IMR-90 (cell line): ENCODE data around the gene IRF5. TPM values are rescaled to one million over a fixed set of nuclear protein-coding genes. Genes with fewer than 3 reads are reported as not detected.

Source experiments
- ATAC-seq: fragments of 200-7000 bp; cut with Tn5 transposase; 2 replicates; pipeline ENCODE4 v1.9.1; 2020; ENCODE audit warnings: low read depth, mild to moderate bottlenecking, moderate library complexity
- BruUV-seq: library from RNA; stranded (reverse); fragments of 400-500 nt; replicated peaks from 2 replicates; lab custom pipeline; 2021; lab: Mats Ljungman, UMichigan
- CTCF ChIA-PET: fragments of 300-600 bp; formaldehyde crosslinking; extraction: SDS; loops from one replicate; lab custom pipeline; 2021; ENCODE audit warnings: antibody characterized with exemption; lab: Yijun Ruan, JAX
- POLR2A ChIA-PET: fragments of 300-600 bp; sonication (Branson Sonifier 250); formaldehyde crosslinking; loops from one replicate; lab custom pipeline; 2022; ENCODE audit warnings: antibody characterized with exemption; ENCODE audit not compliant: unreplicated experiment; lab: Charles Lee
- DNase-seq: peaks from one replicate; pipeline ENCODE4 v3.0.0; 2013
- H2AFZ ChIP-seq: replicated peaks from 2 replicates; pipeline ENCODE3; 2013; ENCODE audit warnings: low read length, mild to moderate bottlenecking; ENCODE audit not compliant: poor library complexity
- H2AK5ac ChIP-seq: 2 replicates; pipeline ENCODE4 v1.6.1; 2013; ENCODE audit warnings: low read depth, low read length, inconsistent platforms
- H2AK9ac ChIP-seq: replicated peaks from 2 replicates; pipeline ENCODE3; 2013; ENCODE audit warnings: mild to moderate bottlenecking, low read depth, low read length, moderate library complexity; ENCODE audit not compliant: poor library complexity
- H2BK120ac ChIP-seq: 2 replicates; pipeline ENCODE4 v1.6.1; 2013; ENCODE audit warnings: low read depth, low read length, inconsistent platforms
- H2BK15ac ChIP-seq: 3 replicates; pipeline ENCODE4 v1.6.1; 2013; ENCODE audit warnings: low read depth, low read length, inconsistent platforms
- H2BK20ac ChIP-seq: 2 replicates; pipeline ENCODE4 v1.6.1; 2013; ENCODE audit warnings: low read depth, mild to moderate bottlenecking, inconsistent platforms, low read length, moderate library complexity
- H2BK5ac ChIP-seq: 2 replicates; pipeline ENCODE4 v1.6.1; 2013; ENCODE audit warnings: mild to moderate bottlenecking, low read depth, low read length, inconsistent platforms; ENCODE audit not compliant: poor library complexity, severe bottlenecking
- H3K14ac ChIP-seq: replicated peaks from 2 replicates; pipeline ENCODE4 v1.6.1; 2013; ENCODE audit warnings: low read depth, low read length, inconsistent platforms
- H3K18ac ChIP-seq: 2 replicates; pipeline ENCODE4 v1.6.1; 2013; ENCODE audit warnings: low read depth, low read length, control low read depth
- H3K23ac ChIP-seq: 2 replicates; pipeline ENCODE4 v1.6.1; 2013; ENCODE audit warnings: low read depth, low read length, inconsistent platforms
- H3K27ac ChIP-seq: 2 replicates; pipeline ENCODE4 v1.5.1; 2013; ENCODE audit warnings: mild to moderate bottlenecking, control low read depth, low read length; ENCODE audit not compliant: insufficient read depth
- H3K27me3 ChIP-seq: 2 replicates; pipeline ENCODE4 v1.6.1; 2013; ENCODE audit warnings: low read length; ENCODE audit not compliant: control insufficient read depth, insufficient read depth
- H3K36me3 ChIP-seq: 2 replicates; pipeline ENCODE4 v1.6.1; 2013; ENCODE audit warnings: low read length, mixed read lengths; ENCODE audit not compliant: control insufficient read depth, insufficient read depth
- H3K4ac ChIP-seq: 2 replicates; pipeline ENCODE4 v1.6.1; 2013; ENCODE audit warnings: low read depth, low read length, inconsistent platforms
- H3K4me1 ChIP-seq: 2 replicates; pipeline ENCODE4 v1.6.1; 2013; ENCODE audit warnings: low read length, mixed read lengths; ENCODE audit not compliant: control insufficient read depth, insufficient read depth
- H3K4me2 ChIP-seq: 2 replicates; pipeline ENCODE4 v1.6.1; 2013; ENCODE audit warnings: low read depth, mild to moderate bottlenecking, control low read depth, low read length, moderate library complexity
- H3K4me3 ChIP-seq: 2 replicates; pipeline ENCODE4 v1.5.1; 2013; ENCODE audit warnings: low read depth, mild to moderate bottlenecking, control low read depth, low read length, moderate library complexity; ENCODE audit not compliant: insufficient read depth
- H3K56ac ChIP-seq: 2 replicates; pipeline ENCODE4 v1.6.1; 2013; ENCODE audit warnings: low read length, inconsistent platforms; ENCODE audit not compliant: insufficient read depth; ENCODE audit errors: extremely low read depth
- H3K79me1 ChIP-seq, 2 experiments: 2 replicates each; pipeline ENCODE4 v1.6.1; 2013; ENCODE audit warnings: low read length in 2 of 2, inconsistent platforms in 1 of 2, low read depth in 1 of 2
- H3K9ac ChIP-seq: 2 replicates; pipeline ENCODE4 v1.6.1; 2013; ENCODE audit warnings: low read depth, low read length, control low read depth
- H3K9me1 ChIP-seq: 2 replicates; pipeline ENCODE4 v1.6.1; 2013; ENCODE audit warnings: low read length, inconsistent platforms; ENCODE audit not compliant: insufficient read depth
- H3K9me3 ChIP-seq: 2 replicates; pipeline ENCODE4 v1.6.1; 2013; ENCODE audit warnings: low read length; ENCODE audit not compliant: control insufficient read depth, insufficient read depth
- H4K20me1 ChIP-seq: 2 replicates; pipeline ENCODE4 v1.6.1; 2013; ENCODE audit warnings: low read length, inconsistent platforms; ENCODE audit not compliant: insufficient read depth
- H4K5ac ChIP-seq: 2 replicates; pipeline ENCODE4 v1.6.1; 2013; ENCODE audit warnings: mild to moderate bottlenecking, low read depth, low read length, control low read depth
- H4K8ac ChIP-seq, 2 experiments: 2 replicates each; pipeline ENCODE4 v1.6.1; 2013; ENCODE audit warnings: low read depth in 2 of 2, low read length in 2 of 2, control low read depth in 1 of 2, inconsistent platforms in 1 of 2
- H4K91ac ChIP-seq: 2 replicates; pipeline ENCODE4 v1.6.1; 2013; ENCODE audit warnings: low read depth, low read length, inconsistent platforms; ENCODE audit not compliant: insufficient read depth
- BHLHE40 ChIP-seq: fragments of 150-350 bp; IDR thresholded peaks from 2 replicates; pipeline ENCODE4 v1.6.1; 2016; ENCODE audit warnings: mild to moderate bottlenecking, low read depth, low read length
- CEBPB ChIP-seq: IDR thresholded peaks from 2 replicates; pipeline ENCODE4 v1.6.1; 2012; ENCODE audit warnings: low read depth, low read length, improper control_type of control experiment
- CHD1 ChIP-seq: IDR thresholded peaks from 2 replicates; pipeline ENCODE4 v1.6.1; 2012; ENCODE audit warnings: low read depth, low read length, improper control_type of control experiment
- CTCF ChIP-seq: conservative IDR thresholded peaks from 2 replicates; pipeline ENCODE4 v1.5.1; 2012; ENCODE audit warnings: mild to moderate bottlenecking, low read depth, low read length, improper control_type of control experiment
- FOS ChIP-seq: fragments of 150-350 bp; IDR thresholded peaks from 2 replicates; pipeline ENCODE4 v1.6.1; 2016; ENCODE audit warnings: low read depth, low read length
- MAFK ChIP-seq: IDR thresholded peaks from 2 replicates; pipeline ENCODE4 v1.6.1; 2012; ENCODE audit warnings: low read depth, low read length, improper control_type of control experiment
- MAZ ChIP-seq: IDR thresholded peaks from 2 replicates; pipeline ENCODE4 v1.6.1; 2012; ENCODE audit warnings: low read depth, mild to moderate bottlenecking, low read length, improper control_type of control experiment, moderate library complexity, borderline replicate concordance
- MXI1 ChIP-seq: IDR thresholded peaks from 2 replicates; pipeline ENCODE4 v1.6.1; 2012; ENCODE audit warnings: low read depth, mild to moderate bottlenecking, low read length, moderate library complexity, borderline replicate concordance
- NFE2L2 ChIP-seq: fragments of 150-350 bp; IDR thresholded peaks from 2 replicates; pipeline ENCODE4 v1.6.1; 2016; ENCODE audit warnings: low read depth, mild to moderate bottlenecking, low read length
- POLR2A ChIP-seq: IDR thresholded peaks from 2 replicates; pipeline ENCODE4 v1.6.1; 2012; ENCODE audit warnings: mild to moderate bottlenecking, low read depth, low read length
- RAD21 ChIP-seq: IDR thresholded peaks from 2 replicates; pipeline ENCODE4 v1.6.1; 2012; ENCODE audit warnings: low read length, improper control_type of control experiment
- RCOR1 ChIP-seq: IDR thresholded peaks from 2 replicates; pipeline ENCODE4 v1.6.1; 2012; ENCODE audit warnings: mild to moderate bottlenecking, low read length, improper control_type of control experiment; ENCODE audit not compliant: insufficient replicate concordance
- RFX5 ChIP-seq: IDR thresholded peaks from 2 replicates; pipeline ENCODE4 v1.8.0; 2012; ENCODE audit warnings: low read depth, mild to moderate bottlenecking, low read length, moderate library complexity
- SMC3 ChIP-seq: fragments of 150-350 bp; IDR thresholded peaks from 2 replicates; pipeline ENCODE4 v1.6.1; 2016; ENCODE audit warnings: low read depth, mild to moderate bottlenecking, antibody characterized with exemption, low read length, moderate library complexity
- WGBS, 2 experiments: methylation state at CpG; one replicate each; pipeline versions ENCODE4 v1.1.5 to v1.1.7; 2013; ENCODE audit warnings: missing lambda C conversion rate in 2 of 2; ENCODE audit not compliant: insufficient read length in 1 of 2; ENCODE audit errors: extremely low coverage in 2 of 2; 5-methylcytosine and 5-hydroxymethylcytosine counted together
- dilution Hi-C: fragments of 300-500 bp; cut with HindIII; formaldehyde crosslinking; loops from one replicate; pipeline ENCODE4 v1.14.3; 2018; ENCODE audit warnings: low sequenced_read_pairs; ENCODE audit not compliant: unreplicated experiment
- in situ Hi-C: fragments of 300-500 bp; cut with MboI; formaldehyde crosslinking; loops from 3 replicates; pipeline ENCODE4 v1.14.3; 2019; ENCODE audit warnings: low sequenced_read_pairs, inconsistent platforms, mixed read lengths
- intact Hi-C: fragments of 100-400 bp; cut with micrococcal nuclease; formaldehyde crosslinking; loops from 2 replicates; pipeline ENCODE4 v1.10.0; 2022
- polyA plus RNA-seq, 3 experiments: library from polyadenylated mRNA; depleted of rRNA; stranded (reverse); fragments of >200 nt; gene quantifications; 2 replicates each; pipeline ENCODE4 v1.2.3, GENCODE V29; 2012; ENCODE audit warnings: low replicate concordance in 1 of 3
- total RNA-seq: library from RNA; depleted of rRNA; stranded (reverse); fragments of >200 nt; gene quantifications from 2 replicates; pipeline ENCODE4 v1.2.3, GENCODE V29; 2012
- TF ChIP-seq, protein P1 (sequence below): fragments of 150-350 bp; IDR thresholded peaks from 2 replicates; pipeline ENCODE4 v1.6.1; 2017; ENCODE audit warnings: mild to moderate bottlenecking, antibody characterized with exemption, low read length, low read depth
- TF ChIP-seq, protein P2 (sequence below): fragments of 150-350 bp; IDR thresholded peaks from 2 replicates; pipeline ENCODE4 v1.6.1; 2016; ENCODE audit warnings: low read depth, mild to moderate bottlenecking, low read length, moderate library complexity, borderline replicate concordance

IRF5 gene
- total and polyA plus RNA-seq, 2 of the 4 experiments (the other 2 are of a cell fraction): 0.14 to 0.18 TPM

DNA sequence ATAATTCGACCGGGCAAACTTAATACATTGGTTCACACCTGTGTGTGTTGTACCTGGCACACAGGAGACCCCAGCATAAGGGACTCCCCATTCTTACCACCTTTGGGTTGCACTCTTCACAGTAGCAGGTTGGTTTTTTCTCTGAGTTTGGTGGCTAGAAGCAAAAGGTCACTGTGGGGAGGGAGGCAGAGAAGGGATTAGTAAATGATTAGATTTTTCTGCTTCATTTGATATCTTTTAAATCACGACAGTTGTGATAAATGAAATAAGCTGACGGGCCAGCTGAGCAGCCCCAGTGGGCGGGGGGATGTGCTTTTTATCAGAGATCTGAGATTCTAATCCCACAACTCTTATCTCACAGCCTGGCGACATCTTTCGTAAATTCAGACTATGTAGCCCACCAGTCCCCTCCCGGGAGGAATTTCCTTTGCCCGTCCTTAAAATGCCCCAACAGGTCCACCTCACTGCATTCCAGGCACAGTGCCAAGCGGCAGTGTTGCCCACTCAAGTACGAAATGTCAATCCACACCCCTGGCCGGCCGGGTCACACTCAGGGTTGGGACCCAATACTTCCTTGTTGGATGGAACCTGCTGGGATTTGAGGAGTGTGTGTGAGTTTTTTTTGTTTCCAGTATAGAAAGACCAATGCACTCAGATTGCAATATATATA, 16.7 kb upstream of the IRF5 start:
- Histone ChIP-seq H3K4me2 (no peak overlapping the region), H2BK5ac (no peak overlapping the region), H3K23ac (no peak overlapping the region), H3K9ac (no peak overlapping the region), H3K56ac (no peak overlapping the region), H2BK20ac (no peak overlapping the region), H4K5ac (no peak overlapping the region), H3K9me1 (no peaks in the 10 kb centered on the region), H3K9me3 (peaks cover 5% of the 10 kb centered on the region), H2AK5ac (no peak overlapping the region), H2AFZ (no peak overlapping the region), H3K36me3 (no peaks in the 10 kb centered on the region), H3K4me3 (no peak overlapping the region), H3K4me1 (no peaks in the 10 kb centered on the region), H4K91ac (no peak overlapping the region), H3K27me3 (peaks cover 72% of the 10 kb centered on the region), H4K8ac (no peak overlapping the region), H3K79me1 (no peaks in the 10 kb centered on the region), H4K20me1 (0 out of 2 replicates have a peak, but pooled peaks cover 3% of the 10 kb centered on the region), H2AK9ac (no peak overlapping the region), H3K4ac (no peak overlapping the region), H3K14ac (no peak overlapping the region), H3K18ac (no peak overlapping the region), H3K27ac (no peak overlapping the region), H2BK15ac (no peak overlapping the region), H2BK120ac (no peak overlapping the region)
- intact Hi-C loops (no loop called here), in situ Hi-C loops (no loop called here), dilution Hi-C loops (no loop called here)
- no peak for TF ChIP-seq MXI1
- no peak for TF ChIP-seq CEBPB
- no peak for TF ChIP-seq CTCF
- TF ChIP-seq RCOR1: no peak
- no peak for TF ChIP-seq CHD1
- TF ChIP-seq BHLHE40: no peak
- no peak for TF ChIP-seq MAFK
- TF ChIP-seq POLR2A: no peak
- no peak for TF ChIP-seq SMC3
- no peak for TF ChIP-seq NFE2L2
- no peak for TF ChIP-seq RAD21
- no peak for TF ChIP-seq FOS
- TF ChIP-seq RFX5: no peak
- TF ChIP-seq, protein P1, sequence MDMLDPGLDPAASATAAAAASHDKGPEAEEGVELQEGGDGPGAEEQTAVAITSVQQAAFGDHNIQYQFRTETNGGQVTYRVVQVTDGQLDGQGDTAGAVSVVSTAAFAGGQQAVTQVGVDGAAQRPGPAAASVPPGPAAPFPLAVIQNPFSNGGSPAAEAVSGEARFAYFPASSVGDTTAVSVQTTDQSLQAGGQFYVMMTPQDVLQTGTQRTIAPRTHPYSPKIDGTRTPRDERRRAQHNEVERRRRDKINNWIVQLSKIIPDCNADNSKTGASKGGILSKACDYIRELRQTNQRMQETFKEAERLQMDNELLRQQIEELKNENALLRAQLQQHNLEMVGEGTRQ: no peak
- no peak for TF ChIP-seq MAZ
- TF ChIP-seq, protein P2, sequence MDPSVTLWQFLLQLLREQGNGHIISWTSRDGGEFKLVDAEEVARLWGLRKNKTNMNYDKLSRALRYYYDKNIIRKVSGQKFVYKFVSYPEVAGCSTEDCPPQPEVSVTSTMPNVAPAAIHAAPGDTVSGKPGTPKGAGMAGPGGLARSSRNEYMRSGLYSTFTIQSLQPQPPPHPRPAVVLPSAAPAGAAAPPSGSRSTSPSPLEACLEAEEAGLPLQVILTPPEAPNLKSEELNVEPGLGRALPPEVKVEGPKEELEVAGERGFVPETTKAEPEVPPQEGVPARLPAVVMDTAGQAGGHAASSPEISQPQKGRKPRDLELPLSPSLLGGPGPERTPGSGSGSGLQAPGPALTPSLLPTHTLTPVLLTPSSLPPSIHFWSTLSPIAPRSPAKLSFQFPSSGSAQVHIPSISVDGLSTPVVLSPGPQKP: no peak
- ChIA-PET CTCF (no interaction called here), POLR2A (no interaction called here)
- 0% methylated on average over 1 of the region's 13 CpGs; no CpG with 5 or more reads in 1 of the 2 experiments for WGBS, 2 experiments
- DNase-seq: no peak
- BruUV-seq: no TSS peak
- ATAC-seq: no peak
